HG02938 (cell line): ENCODE measurements around the gene APC.

ENCODE experiments used
- ATAC-seq: cut with Tn5 transposase; IDR thresholded peaks from one replicate; pipeline ENCODE4 v1.9.1; 2021; ENCODE audit warnings: mild to moderate bottlenecking, moderate library complexity; ENCODE audit not compliant: unreplicated experiment

APC gene

DNA sequence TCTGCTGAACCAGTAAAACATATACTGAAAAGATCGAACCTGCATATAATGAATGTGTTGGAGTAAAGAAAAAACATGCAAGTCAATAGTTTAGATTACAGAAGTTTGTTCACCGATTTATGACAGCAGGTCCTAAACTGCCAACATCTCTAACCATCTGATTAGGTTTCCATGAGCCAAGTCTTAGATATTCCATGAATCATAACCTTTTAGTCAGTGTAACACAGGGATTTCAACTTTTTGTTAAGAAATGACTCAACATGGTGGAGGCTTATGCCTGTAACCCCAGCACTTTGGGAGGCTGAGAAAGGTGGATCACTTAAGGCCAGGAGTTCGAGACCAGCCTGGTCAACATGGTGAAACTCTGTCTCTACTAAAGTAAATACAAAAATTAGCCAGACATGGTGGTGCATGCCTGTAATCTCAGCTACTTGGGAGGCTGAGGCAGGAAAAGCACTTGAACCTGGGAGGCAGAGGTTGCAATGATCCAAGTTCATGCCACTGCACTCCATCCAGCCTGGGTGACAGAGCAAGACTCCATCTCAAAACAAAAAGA is 38.7 kb downstream of the APC start:
- ATAC-seq, result no peak

DNA sequence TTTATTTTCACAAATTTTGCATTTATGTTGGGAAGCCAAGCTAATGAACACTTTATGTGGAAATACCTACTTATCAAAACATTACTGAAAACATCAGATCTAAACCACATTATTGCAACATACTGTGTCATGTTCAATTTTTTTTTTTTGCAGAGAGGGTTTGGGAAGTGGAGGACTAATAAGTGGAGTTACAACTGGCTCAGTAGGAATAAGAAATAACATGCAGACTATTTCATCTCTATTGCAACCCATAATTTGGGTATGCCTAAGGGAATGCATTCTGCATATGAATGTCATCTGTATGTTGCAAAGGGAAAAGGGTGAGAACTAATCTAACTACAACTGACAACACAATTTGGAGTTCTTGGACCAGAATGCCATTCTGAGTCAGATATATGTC is 41.8 kb downstream of the APC start:
- ATAC-seq, result no peak

DNA sequence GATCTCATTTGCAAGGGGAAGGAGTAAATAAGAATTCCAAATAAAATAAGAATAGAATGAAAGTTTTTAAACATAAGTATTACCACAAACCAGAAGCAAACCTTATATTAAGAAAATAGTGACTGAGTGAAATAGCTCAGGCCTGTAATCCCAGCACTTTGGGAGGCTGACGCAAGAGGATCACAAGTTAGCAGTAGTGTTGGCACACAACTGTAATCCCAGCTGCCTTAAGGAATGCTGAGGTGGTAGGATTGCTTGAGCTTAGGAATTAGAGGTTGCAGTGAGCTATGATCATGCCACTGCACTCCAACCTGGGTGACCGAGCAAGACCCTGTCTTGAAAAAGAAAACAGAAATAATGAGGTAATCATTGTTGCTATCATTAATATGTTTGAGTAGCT is 47.0 kb downstream of the APC start:
- no peak for ATAC-seq

DNA sequence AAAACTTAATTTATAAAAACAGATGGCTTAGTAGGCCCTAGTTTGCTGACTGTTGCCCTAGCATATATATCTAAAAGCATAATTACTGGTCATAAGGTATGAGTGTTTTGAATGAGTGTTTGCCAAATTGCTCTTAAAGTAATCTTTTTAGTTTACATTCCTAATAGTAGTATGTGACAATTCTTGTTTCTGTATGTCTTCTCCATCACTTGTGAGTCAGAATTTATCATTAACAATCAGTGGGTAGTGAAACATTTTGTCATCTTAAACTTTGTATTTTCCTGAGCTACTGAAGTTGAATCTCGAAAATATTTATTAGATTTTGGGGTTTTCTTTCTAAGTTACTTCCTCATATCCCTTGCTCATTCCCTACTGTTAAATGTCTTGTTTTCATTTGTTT is 49.6 kb downstream of the APC start:
- no peak for ATAC-seq

DNA sequence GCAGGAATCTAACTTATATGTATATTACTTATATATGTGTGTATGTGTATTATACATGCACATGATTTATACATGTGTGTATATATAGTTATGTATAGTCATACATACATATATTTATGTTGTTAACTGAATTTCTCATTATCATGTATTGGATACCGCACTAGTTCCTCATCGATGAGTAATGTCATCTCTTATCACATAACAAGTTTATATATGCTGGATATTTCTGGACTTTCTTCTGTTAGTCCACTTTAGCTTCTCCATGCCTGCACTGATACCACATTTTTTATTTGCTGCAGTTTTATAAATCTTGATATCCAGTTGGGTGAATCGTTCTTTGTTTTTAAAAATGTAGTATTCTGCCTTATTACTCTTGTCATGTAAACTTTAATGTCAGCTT is 50.2 kb downstream of the APC start:
- no peak for ATAC-seq

DNA sequence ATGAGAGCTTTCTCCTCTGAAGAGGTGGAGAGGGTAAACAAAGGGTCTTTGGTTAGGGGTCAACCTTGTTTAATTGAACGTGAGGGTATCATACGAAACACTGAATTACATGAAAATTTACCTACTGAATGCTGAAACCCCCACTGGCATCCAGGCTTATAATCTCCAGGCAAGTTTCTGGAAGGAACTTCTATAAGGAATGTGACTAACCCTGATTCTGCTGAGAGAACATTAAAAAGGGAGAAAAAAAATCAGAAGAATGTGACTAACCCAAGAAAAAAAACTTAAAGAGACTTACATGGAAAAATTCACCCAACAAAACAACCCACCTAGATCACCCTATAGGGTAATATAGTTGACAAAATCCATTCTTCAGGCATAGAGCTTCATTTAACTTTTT is 55.5 kb downstream of the APC start:
- no peak for ATAC-seq

DNA sequence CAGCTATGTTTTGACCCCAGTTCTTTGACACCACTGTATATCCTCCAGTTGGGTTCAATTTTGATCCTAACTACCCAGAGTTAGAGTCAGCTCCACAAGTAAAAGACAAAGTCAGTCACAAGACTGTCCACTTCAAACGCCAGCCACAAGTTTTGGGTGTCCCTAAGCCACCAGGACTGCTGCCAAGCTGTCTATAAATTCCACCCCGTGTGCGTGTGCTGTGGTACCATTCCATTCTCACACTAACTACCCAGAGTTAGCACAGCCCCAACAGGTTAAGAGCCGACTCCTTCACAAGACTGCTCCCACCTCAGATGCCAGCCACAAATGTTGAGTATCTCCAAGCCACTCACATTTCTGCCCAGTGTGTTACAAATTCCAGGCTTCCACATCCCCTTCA is 56.7 kb downstream of the APC start:
- no peak for ATAC-seq

DNA sequence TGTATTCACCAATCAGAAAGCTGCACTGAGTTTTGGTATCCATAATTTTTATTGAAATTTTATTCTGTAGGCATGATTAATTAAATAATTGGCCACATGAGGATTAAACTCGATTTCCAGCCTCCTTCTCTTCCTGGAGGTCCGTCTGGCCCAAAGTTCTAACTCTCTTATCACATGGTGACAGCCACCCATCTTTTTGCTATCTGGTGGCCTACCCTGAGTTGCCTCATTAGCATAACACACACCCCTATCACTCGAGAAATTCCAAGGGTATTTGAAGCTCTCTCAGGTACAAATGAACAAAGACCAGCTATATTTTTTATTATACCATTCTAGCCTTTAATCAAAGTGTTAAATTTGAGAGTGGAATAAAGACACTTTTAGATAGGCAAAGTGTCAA is 57.7 kb downstream of the APC start:
- no peak for ATAC-seq

DNA sequence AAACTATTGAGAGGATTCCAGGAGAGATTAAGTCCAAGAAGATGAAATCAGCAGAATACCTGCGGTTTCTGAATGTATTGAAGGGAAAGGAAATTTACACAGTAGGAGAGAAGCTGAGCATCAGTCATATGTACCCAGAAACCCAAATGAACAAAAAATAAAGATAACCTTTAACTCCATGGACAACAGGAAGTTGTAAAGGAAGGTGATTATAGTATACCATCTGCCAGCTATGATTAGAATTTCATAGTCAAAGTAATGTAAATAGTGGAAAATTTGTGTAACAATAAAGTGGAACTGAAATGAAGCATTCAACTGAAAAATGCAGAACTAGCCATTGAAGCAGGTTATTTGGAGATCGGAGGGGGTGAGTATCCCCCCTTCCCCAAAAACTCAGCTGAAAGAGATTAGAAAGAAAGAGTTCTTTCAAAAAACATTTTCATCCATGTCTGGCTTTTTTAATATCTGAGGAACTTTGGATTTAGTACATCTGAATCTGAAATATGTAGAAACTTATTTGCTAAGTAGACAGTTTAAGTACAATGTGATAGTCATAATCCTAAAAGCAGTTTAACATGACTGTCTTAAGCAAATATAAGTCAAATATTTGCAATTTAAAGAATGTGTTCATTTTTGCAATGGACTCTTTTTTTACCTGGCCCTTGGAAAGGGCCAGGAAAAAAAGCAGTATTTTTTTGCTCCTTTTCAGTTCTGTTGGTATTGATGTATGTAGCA is 58.4 kb downstream of the APC start:
- no peak for ATAC-seq

DNA sequence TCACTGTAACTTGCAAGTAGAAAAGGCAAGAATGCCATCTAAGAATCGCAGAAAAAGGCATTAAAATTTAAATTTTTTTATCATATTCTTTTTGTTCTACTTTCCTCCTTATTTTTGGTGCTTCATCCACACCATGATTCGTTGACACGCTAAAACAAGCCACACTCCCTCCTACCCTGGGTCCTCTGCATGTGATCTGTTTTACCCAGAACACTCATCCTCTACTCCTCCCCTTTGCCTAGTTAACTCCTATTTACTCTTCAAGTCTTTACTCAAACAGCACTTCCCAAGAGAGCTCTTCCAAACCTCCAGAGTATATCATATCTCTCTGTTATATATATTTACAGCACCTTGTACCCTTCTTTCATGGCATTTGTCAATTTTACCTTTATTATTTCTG is 62.0 kb downstream of the APC start:
- ATAC-seq, result no peak

DNA sequence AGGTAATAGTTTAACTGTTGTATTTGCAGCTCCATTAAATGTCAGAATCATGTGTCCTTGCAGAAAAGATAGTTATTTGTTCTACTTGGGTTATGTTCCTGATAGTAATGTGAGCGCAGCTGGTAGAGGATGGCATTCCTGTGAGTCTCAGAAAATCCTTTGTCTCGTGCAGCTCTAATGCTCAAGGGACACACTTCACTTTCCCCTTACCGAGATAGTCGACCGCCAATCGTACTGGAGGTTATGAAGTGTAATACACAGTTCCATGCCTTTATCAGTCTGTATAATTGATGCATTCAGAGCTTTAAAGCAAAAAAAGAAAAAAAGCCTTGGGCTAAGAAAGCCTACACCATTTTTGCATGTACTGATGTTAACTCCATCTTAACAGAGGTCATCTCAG is 63.2 kb downstream of the APC start:
- ATAC-seq, result no peak

DNA sequence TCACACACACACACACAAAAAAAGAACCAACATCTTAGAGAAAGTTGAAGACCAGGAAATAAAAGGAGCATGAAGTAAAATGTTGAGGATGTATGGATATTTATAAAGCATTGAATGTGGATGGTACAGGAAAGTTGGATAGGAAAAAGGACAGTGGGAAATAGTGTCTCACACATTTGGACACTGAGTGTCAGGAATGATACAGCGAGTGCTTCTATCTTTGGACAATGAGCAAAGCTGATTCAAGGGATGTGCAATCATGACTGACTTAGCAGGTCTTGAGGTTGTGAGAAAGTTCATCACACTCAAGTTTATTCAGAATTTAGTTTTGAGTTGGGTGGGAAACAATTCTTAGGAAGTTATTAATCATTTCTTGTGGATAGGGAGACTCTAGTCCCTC is 73.3 kb downstream of the APC start:
- no peak for ATAC-seq

DNA sequence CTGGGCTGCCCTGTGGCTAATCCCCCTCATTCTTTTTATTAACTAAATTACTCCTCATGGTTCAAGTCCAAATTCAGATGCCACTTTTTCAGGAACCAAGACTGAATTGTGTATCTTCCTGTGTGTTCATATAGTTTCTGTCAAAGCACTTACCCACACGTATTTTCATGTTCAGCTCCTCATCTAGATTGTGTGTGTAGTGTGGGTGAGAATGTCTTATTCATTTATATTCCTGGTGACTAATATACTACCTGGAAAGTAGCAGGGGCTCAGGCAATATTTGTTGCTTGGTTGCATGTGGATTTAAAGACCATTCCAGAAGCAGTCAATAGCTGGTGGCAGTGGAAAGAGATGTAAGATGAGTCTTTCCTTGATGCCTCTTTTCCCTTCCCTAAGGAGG is 74.9 kb downstream of the APC start:
- ATAC-seq, result no peak

DNA sequence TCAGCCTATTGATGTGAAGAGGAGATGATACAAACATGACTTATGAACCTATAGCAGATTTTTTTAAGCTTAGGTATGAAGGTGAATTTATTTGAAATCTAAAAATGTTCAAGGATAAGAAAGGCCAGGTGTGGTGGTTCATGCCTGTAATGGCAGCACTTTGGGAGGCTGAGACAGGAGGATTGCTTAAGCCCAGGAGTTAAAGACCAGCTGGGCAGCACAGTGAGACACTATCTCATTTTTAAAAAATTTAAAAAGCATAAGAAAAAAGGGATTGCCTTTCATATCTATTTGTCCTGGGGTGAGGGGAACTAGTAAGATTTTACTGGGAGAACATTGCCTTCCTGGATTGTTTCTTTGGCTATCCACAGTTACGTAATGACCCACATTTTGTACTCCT is 82.6 kb downstream of the APC start:
- no peak for ATAC-seq

DNA sequence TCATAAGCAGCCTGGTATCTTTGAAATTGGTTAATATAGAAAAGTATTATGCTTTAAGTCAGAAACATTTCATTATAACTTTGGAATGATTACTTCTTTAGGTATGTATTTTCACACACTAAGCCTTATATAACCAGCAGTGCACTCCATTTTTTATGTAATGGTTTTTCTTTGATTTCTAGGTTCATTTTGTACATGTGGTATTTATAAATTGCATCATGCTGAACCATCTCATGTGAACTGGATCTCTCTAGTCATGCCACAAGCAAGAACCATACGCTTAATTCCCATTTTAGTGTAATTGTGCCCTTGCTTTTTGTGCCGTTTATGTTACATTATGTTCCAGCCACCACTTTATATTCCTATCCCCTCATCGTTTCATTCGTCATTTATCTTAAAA is 84.8 kb downstream of the APC start:
- no peak for ATAC-seq

DNA sequence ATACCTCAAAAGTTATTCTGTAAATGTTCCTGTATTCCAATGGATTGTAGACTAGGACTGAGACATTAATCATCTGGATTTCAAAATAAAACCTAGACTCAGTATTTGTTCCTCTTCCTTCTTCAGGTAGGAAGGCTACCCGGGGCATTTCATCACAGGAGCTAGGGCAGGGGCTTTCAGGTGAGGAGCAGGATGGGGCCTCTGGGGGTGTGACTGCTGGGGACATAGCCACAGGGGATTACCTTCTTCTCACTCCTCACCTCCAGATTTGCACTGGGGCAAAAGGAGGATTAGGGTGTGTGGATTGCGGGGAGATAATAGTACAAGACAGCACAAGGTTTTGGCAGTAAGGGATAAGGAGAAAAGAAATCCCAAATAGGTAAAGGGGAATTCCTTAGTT is 85.5 kb downstream of the APC start:
- no peak for ATAC-seq

DNA sequence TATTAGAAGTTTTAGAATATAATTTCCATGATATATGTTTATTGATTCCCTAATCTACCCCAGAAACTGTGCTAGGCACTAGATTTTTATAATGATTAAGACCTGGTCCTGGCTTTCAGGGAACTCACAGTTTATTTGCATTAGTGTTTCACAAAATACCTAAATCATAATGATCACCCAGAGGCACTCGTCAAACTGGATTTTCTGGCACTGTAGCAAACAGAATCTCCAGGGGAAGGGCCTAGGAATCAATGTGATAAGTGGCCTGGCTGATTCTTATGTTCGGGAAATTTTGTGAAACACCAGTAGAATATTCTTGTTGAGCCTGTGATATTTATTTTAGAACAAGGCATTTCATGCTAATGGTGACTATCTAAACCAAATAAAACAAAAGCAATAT is 86.0 kb downstream of the APC start:
- no peak for ATAC-seq

DNA sequence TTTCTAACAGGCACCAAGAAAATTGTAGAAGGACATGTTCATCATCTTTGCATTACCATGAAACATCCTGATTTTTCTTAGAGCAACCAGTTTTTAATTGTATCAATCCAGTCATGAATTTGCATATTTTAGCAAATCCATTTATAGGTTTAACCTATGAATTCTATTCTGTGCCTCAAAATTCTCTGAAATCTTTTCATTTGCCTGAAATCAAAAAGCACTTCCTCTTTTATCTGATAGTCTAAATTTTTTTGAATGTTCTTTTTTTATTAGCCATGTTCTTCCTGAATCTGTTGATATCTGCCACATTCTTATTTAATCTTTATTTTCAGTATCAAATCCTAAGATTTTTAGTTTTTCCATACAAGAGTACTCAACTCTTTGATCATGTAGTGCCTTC is 86.5 kb downstream of the APC start:
- no peak for ATAC-seq

DNA sequence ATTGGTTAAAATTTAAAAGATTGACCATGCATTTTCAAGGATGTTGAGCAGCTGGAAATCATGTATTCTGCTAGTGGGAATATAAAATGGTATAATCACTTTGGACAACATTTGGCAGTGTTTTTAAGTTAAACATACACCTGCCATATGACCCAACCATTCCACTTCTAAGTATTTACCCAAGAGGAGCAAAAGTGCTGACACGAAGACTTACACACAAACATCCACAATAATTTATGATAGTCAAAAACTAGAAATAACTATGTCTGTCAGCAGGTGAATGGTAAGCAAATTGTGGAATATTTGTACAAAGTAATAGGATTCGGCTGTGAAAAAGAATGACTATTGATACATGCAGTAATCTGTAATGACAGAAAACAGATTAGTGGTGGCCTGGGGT is 92.7 kb downstream of the APC start:
- ATAC-seq, result no peak

DNA sequence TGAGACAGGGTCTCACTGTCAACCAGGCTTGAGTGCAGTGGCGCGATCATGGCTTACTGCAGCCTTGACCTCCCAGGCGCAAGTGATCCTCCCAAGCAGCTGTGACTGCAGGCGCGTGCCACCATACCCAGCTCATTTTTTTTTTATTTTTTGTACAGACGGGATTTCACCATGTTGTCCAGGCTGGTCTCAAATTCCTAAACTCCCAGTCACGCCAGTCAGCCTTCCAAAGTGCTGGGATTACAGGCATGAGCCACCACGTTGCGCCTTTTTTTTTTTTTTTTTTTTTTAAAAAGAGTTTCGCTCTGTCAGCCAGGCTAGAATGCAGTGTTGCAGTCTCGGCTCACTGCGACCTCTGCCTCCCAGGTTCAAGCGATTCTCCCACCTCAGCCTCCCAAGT is 96.3 kb downstream of the APC start:
- no peak for ATAC-seq

DNA sequence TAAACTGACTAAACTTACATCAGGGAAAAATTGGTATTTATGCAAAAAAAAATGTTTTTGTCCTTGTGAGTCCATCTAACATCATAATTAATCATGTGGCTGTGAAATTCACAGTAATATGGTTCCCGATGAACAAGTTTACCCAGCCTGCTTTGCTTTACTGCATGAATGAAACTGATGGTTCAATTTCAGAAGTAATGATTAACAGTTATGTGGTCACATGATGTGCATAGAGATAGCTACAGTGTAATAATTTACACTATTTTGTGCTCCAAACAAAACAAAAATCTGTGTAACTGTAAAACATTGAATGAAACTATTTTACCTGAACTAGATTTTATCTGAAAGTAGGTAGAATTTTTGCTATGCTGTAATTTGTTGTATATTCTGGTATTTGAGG is 106.8 kb downstream of the APC start:
- ATAC-seq, result no peak

DNA sequence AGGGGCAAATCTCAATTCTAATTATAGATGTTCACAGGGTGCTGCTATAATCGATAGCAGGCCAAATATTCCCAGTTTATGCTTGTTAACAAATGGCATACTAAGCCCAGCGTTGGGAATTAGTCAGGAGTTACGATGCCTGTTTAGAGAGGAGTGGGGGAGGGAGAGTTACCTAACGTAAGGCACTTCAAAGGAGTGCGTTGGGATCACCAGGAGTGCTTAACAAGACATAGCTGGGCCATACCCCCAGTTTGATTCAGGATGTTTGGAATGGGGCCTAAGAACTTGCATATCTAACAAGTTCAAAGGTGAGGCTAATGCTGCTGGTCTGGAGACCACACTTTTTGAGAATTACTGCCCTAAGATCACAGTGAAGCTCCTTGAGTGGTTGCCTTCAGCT is 108.9 kb downstream of the APC start:
- ATAC-seq, result no peak

DNA sequence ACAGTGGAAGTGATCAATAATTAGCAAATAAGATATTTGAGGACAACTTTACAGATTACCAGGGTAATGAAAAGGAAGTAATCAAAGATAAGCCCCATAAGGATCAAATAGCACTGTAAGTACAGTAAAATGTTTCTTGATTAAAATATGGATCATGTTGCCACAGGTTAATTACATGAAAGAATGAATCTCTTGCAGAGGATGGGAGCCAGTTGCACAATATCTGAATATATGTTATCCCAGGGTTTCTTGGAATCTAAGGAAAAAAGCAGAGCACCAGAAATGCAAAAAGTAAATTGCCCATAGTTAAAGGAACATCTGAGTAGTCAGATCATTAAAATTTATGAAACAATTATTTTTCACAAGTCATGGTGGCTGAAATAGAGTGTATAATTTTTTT is 109.6 kb downstream of the APC start:
- no peak for ATAC-seq
